ENCODE measurements around the gene DHRS12. TPM values are rescaled to one million over a fixed set of nuclear protein-coding genes. Genes with fewer than 3 reads are reported as not detected.

The DHRS12 gene
- total RNA-seq, 1 donor from 2014 or later: 19.8 TPM

GRCh38 chr13:51745243-51745642, 58.7 kb downstream of the DHRS12 start:
- no peak for TF ChIP-seq CTCF (IDR thresholded peaks at IDR 0.05; ENCODE audit: partially characterized antibody, unreplicated experiment)
- H3K27ac Mint-ChIP-seq (ENCODE audit: unreplicated experiment): no peak overlapping the region
- H3K4me3 Mint-ChIP-seq (ENCODE audit: unreplicated experiment): no peak overlapping the region
- peaks cover 19% of the 10 kb centered on the region for H3K36me3 Mint-ChIP-seq (ENCODE audit: unreplicated experiment)
- peaks cover 2% of the 10 kb centered on the region for H3K9me3 Mint-ChIP-seq (ENCODE audit: unreplicated experiment)
- peaks cover 3% of the 10 kb centered on the region for H3K4me1 Mint-ChIP-seq (ENCODE audit: low read depth, unreplicated experiment)
- no peak for DNase-seq
- H3K27me3 Mint-ChIP-seq (ENCODE audit: unreplicated experiment): peaks cover 1% of the 10 kb centered on the region

- H3K4me1 Mint-ChIP-seq (ENCODE audit: low read depth, unreplicated experiment): peaks cover 3% of the 10 kb centered on the region
- peaks cover 6% of the 10 kb centered on the region for H3K36me3 Mint-ChIP-seq (ENCODE audit: unreplicated experiment)
- no peak for TF ChIP-seq CTCF (IDR thresholded peaks at IDR 0.05; ENCODE audit: partially characterized antibody, unreplicated experiment)
- H3K27me3 Mint-ChIP-seq (ENCODE audit: unreplicated experiment): peaks cover 1% of the 10 kb centered on the region
- DNase-seq: no peak
- no peak overlapping the region for H3K27ac Mint-ChIP-seq (ENCODE audit: unreplicated experiment)
- H3K4me3 Mint-ChIP-seq (ENCODE audit: unreplicated experiment): no peak overlapping the region
- peaks cover 4% of the 10 kb centered on the region for H3K9me3 Mint-ChIP-seq (ENCODE audit: unreplicated experiment)
Observed at GRCh38 chr13:51742611-51743010, 61.4 kb downstream of the DHRS12 start.

GRCh38 chr13:51742031-51742430, 61.9 kb downstream of the DHRS12 start:
- Mint-ChIP-seq H3K4me1 (ENCODE audit: low read depth, unreplicated experiment) (peaks cover 3% of the 10 kb centered on the region), H3K9me3 (ENCODE audit: unreplicated experiment) (peaks cover 4% of the 10 kb centered on the region), H3K4me3 (ENCODE audit: unreplicated experiment) (no peak overlapping the region), H3K36me3 (ENCODE audit: unreplicated experiment) (peaks cover 4% of the 10 kb centered on the region), H3K27ac (ENCODE audit: unreplicated experiment) (no peak overlapping the region), H3K27me3 (ENCODE audit: unreplicated experiment) (peaks cover 1% of the 10 kb centered on the region)
- no peak for DNase-seq
- no peak for TF ChIP-seq CTCF (IDR thresholded peaks at IDR 0.05; ENCODE audit: partially characterized antibody, unreplicated experiment)

GRCh38 chr13:51740698-51741097, 63.3 kb downstream of the DHRS12 start:
- no peak for DNase-seq
- peaks cover 1% of the 10 kb centered on the region for H3K27me3 Mint-ChIP-seq (ENCODE audit: unreplicated experiment)
- peaks cover 3% of the 10 kb centered on the region for H3K4me1 Mint-ChIP-seq (ENCODE audit: low read depth, unreplicated experiment)

More at GRCh38 chr13:51740698-51741097, 63.3 kb downstream of the DHRS12 start:
- Mint-ChIP-seq H3K9me3 (ENCODE audit: unreplicated experiment) (peaks cover 4% of the 10 kb centered on the region), H3K36me3 (ENCODE audit: unreplicated experiment) (peaks cover 4% of the 10 kb centered on the region), H3K4me3 (ENCODE audit: unreplicated experiment) (no peak overlapping the region), H3K27ac (ENCODE audit: unreplicated experiment) (no peak overlapping the region)
- no peak for TF ChIP-seq CTCF (IDR thresholded peaks at IDR 0.05; ENCODE audit: partially characterized antibody, unreplicated experiment)
